Stimulated activated naive B cell treated with anti-CD40 and anti-IgM and Interleukin-4, amounts not matched to agents 10 μg/mL and 1 μg/mL and 100 μg/mL, for 72 hours (primary cell): ENCODE measurements around the gene AREL1.
A peak's percentile ranks its signal among the peaks of the same experiment; 100 is the strongest.

Experiments used
- ATAC-seq, 2 donors: fragments of 150-1000 bp; cut with Tn5 transposase; replicated peaks; 2 replicates each; pipeline ENCODE4 v1.10.0; 2021; ENCODE audit warnings: moderate library complexity in 1 of 2
- DNase-seq: peaks from one replicate; pipeline ENCODE4 v3.0.0; 2021
- H3K27ac Mint-ChIP-seq: one replicate; pipeline ENCODE4 v1.8.0; 2022; ENCODE audit warnings: mild to moderate bottlenecking, mixed read lengths
- H3K27me3 Mint-ChIP-seq, 2 donors: one replicate each; pipeline ENCODE4 v1.8.0; 2022; ENCODE audit warnings: mixed read lengths in 2 of 2
- H3K36me3 Mint-ChIP-seq, 2 donors: one replicate each; pipeline ENCODE4 v1.8.0; 2022; ENCODE audit warnings: mixed read lengths in 2 of 2, mild to moderate bottlenecking in 1 of 2
- H3K4me1 Mint-ChIP-seq, 2 donors: one replicate each; pipeline ENCODE4 v1.8.0; 2022; ENCODE audit warnings: mixed read lengths in 2 of 2, mild to moderate bottlenecking in 1 of 2
- H3K4me3 Mint-ChIP-seq, 2 donors: one replicate each; pipeline ENCODE4 v1.8.0; 2022; ENCODE audit warnings: mild to moderate bottlenecking in 2 of 2, mixed read lengths in 2 of 2, moderate library complexity in 1 of 2
- H3K9me3 Mint-ChIP-seq, 2 donors: one replicate each; pipeline ENCODE4 v1.8.0; 2022; ENCODE audit warnings: mixed read lengths in 2 of 2, mild to moderate bottlenecking in 1 of 2

The AREL1 gene

DNA sequence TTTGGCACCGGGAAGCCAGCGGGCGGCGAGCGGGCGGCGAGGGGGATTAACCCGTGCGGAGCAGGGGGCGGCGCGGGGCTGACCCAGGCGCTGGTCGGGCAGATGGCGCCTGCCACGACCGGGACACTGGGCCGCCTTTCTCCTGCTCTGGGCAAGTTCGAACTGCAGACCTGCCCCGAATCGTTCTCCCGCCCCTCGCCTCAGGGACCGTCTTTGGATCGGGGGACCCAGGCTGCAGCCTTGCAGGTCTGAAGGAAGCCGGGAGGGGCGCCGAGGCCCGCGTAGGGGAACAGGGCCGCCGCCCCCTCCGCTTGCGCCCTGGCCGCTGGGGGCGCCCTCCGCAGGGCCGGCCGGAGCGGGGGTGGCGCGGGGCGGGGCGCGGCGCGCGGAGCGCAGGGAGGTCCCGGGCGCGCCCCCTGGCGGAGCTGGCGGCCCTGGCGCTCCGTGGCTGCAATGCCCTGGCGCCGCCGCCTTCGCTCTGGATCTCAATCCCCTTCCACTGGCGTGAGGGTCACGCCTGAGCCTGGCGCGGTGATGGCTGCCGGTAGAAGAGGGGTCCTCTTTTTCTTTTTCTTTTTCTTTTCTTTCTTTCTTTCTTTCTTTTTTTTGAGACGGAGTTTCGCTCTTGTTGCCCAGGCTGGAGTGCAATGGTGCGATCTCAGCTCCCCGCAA, 100.4 kb downstream of the AREL1 start:
- H3K9me3 Mint-ChIP-seq, result no peaks in the 10 kb centered on the region
- H3K4me1 Mint-ChIP-seq, result peaks cover 41 to 55% of the 10 kb centered on the region in 2 donors
- H3K36me3 Mint-ChIP-seq, result no peaks in the 10 kb centered on the region
- ATAC-seq (peak; percentile 76 to 86), DNase-seq (peak; percentile 74)
- no peak overlapping the region for H3K27ac Mint-ChIP-seq
- peaks cover 28 to 36% of the 10 kb centered on the region in 2 donors for H3K27me3 Mint-ChIP-seq
- peak overlapping the region; percentile 74 to 80 for H3K4me3 Mint-ChIP-seq

DNA sequence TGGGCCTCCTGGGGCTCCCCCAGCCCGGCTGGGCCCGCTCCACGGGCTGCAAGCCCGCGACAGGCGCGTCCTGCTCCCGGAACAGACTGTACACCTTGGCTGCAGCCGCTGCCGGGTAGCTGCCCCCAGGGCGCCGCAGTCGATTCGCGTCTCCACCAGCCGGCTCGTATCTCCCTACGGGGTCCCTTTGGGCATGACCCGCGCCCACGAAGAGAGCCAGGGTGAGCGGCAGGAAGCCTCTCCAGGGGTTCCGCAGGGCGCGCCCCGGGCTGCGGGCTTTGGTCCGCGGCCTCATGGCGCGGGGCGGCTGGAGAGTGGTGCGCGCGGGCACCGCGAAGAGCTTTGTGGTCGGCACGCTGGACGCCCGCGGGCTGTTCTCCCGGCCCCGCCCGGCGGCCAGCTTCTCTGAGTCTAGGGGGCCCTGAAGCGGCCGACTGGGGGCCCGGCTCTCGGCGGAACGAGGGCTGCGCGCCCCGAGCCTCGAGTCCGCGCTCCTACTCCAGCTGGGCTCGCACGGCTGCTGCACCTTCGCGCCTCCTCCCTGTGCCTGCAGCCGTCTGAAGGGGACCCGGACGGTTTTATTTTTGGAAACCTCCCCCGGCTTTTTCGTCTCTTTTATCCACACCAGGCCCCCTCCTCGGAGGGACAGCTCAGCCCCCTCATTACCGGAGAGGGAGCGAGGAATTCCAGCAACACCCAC, 101.1 kb downstream of the AREL1 start, which contains the start of gene LTBP2:
Gene LTBP2, minus strand, starts transcription at position 588 of the 700 bp plus-strand sequence. Its CDS starts 293 bp downstream, at position 295.
- H3K27ac Mint-ChIP-seq, result no peak within 1 kb of the TSS
- no peaks in the 10 kb centered on the region for H3K9me3 Mint-ChIP-seq
- peak within 1 kb of the TSS; percentile 74 to 80 for H3K4me3 Mint-ChIP-seq
- ATAC-seq (peak in 1 of 2 donors; percentile 18), DNase-seq (no peak)
- peaks cover 28 to 36% of the 10 kb centered on the region in 2 donors for H3K27me3 Mint-ChIP-seq
- H3K36me3 Mint-ChIP-seq, result no peaks in the 10 kb centered on the region
- H3K4me1 Mint-ChIP-seq, result peaks cover 41 to 55% of the 10 kb centered on the region in 2 donors
